Lower leg skin (tissue), 3 donors: ENCODE measurements around the gene ARHGEF10L.

ENCODE experiments used
- POLR2A ChIP-seq, 2 donors: fragments of 450-650 bp; IDR thresholded peaks; one replicate each; pipeline ENCODE4 v1.6.1; 2016 to 2017; ENCODE audit warnings: antibody characterized with exemption in 2 of 2, mild to moderate bottlenecking in 1 of 2, moderate library complexity in 1 of 2
- TF ChIP-seq, protein P1 (sequence below), 3 donors: fragments of 450-650 bp; IDR thresholded peaks; one replicate each; pipeline ENCODE4 v1.5.1; 2016; ENCODE audit warnings: antibody characterized with exemption in 3 of 3, mild to moderate bottlenecking in 3 of 3, moderate library complexity in 2 of 3

DNA sequence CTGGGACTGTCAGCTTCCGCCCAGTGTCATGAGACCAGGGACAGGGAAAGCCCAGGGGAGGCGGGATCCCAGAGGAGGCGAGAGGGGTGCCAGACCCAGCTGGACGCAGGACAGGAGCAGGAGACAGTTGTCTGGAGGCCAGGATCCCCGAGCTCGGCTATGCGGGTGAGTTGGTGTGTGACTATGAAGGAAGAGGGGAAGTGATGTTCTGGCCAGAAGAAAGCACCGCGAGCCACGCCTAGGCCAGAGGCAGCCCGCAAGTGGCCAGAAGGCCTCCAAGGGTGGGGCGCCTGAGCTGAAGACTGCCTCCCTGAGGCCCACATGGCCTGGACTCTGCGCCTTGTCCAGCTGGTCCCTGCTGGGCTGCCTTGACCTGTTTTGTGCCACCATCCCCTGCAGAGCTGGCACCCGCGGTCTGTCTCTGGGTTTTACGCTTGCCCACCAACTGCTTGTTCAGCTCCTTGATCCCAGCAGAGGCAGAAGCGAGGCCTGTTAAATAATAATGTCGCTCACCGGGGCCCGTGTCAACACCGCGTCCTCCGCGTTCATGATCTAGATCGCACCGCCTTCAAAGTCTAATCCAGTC, 130.5 kb downstream of the ARHGEF10L start:
- TF ChIP-seq POLR2A (IDR thresholded peaks at IDR 0.05): no peak
- TF ChIP-seq, protein P1, sequence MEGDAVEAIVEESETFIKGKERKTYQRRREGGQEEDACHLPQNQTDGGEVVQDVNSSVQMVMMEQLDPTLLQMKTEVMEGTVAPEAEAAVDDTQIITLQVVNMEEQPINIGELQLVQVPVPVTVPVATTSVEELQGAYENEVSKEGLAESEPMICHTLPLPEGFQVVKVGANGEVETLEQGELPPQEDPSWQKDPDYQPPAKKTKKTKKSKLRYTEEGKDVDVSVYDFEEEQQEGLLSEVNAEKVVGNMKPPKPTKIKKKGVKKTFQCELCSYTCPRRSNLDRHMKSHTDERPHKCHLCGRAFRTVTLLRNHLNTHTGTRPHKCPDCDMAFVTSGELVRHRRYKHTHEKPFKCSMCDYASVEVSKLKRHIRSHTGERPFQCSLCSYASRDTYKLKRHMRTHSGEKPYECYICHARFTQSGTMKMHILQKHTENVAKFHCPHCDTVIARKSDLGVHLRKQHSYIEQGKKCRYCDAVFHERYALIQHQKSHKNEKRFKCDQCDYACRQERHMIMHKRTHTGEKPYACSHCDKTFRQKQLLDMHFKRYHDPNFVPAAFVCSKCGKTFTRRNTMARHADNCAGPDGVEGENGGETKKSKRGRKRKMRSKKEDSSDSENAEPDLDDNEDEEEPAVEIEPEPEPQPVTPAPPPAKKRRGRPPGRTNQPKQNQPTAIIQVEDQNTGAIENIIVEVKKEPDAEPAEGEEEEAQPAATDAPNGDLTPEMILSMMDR (IDR thresholded peaks at IDR 0.05): no peak
